HG03520 (cell line): ENCODE data around the gene BIRC5.
"Not testable (repeated sequence)": the region's sequence is repeated elsewhere in the genome, so short reads cannot be mapped to it uniquely, and the experiment has no call there.

ENCODE experiments used
- ATAC-seq: cut with Tn5 transposase; IDR thresholded peaks from one replicate; pipeline ENCODE4 v1.9.1; 2021; ENCODE audit warnings: mild to moderate bottlenecking, moderate library complexity; ENCODE audit not compliant: unreplicated experiment

The BIRC5 gene

DNA sequence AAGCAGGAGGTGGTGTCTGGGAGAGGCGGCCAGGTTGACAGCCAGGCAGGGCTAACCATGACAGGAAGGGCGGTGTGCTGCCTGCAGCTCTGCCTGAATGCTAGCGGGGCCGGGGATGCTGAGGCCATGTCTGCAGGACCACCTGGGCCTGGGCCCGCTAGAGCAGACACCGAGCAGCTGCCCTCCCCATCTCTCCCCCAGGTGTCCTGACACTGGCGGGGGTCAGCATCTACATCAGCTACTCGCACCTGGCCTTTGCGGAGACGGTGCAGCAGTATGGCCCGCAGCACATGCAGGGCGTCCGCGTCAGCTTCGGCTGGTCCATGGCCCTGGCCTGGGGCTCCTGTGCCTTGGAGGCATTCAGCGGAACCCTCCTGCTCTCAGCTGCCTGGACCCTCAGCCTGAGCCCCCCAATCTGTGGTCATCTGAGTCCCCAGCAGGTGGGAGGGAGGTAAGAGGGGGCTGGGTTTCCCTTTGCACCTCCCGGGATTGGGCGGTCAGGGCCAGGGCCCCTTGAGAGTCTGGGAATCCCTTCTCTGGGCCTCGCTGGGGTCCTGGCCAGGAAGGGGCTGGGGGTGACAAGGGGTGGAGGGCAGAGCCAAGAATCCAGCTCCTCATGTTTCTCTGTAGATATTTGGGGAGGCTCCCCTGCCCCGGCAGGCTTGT lies 24.9 kb downstream of the BIRC5 start:
- no peak for ATAC-seq

DNA sequence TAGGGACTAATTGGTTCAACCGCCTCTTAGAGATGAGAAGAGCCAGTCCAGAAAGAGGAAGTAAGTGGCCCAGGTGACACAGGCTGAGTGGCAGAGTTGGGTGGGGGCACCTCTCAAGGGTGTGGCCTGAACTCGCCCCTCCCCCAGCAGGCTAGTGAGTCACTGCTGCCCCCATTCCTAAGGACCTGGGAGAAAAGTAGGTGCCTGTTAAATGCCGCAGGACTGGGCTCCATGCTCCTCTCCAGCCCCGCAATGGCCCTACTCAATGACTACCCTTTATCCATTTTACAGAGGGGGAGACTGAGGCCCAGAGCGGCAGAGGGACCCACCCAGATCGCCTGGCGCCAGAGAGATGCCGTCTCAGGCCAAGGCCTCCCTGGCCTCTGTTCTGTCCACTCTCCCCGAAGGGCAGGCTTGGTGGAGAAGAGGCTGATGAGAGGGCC lies 25.5 kb downstream of the BIRC5 start:
- no peak for ATAC-seq

DNA sequence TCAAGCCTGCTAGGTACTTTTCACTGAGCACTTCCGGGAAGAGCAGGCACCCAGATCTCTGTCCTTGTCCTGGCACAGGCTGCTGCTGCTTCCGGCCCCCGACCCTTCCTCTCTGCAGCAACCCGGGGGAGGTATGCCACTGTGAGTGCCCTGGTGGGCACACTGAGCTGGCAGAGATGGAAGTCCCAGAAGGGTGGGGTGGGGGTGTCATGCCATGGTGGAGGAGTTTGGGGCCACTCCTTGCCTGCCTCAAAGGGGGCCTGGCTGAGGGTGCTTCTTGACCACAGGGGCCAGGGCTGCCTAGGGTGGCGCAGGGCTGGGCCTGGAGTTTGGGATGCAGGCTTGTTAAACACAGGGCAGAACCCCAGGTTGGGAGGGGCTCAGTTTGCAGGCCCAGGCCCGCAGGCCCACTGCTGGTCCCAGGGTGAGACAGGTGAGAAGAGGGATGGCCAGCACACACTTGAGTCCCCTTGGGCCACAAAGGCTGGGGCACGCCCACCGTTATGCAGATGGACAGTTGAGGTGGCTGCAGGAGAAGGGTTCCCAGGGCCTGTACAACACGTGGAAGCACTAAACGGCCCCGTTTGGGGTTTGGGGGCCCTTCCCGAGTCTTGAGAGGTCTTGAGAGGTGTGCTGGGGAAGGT lies 26.1 kb downstream of the BIRC5 start:
- no peak for ATAC-seq

DNA sequence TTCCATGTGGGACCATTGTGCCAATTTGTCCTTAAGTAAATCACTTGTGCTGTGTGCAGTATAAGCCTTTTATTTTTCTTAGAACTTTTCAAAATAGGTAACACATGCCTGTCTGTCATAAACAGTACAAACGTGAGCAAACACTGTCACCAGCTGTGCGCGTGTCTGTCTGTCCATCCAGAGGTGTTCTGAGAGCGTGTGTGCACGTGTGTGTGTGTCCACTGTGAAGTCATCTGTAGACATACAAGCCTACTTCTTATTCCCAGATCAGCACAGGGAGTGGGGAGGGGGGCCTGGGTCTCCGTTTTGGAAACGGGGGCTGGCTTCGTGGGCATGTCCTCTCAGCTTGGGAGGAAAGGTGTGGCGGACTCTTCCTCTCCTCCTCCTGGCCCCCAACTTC lies 26.8 kb downstream of the BIRC5 start:
- no peak for ATAC-seq

DNA sequence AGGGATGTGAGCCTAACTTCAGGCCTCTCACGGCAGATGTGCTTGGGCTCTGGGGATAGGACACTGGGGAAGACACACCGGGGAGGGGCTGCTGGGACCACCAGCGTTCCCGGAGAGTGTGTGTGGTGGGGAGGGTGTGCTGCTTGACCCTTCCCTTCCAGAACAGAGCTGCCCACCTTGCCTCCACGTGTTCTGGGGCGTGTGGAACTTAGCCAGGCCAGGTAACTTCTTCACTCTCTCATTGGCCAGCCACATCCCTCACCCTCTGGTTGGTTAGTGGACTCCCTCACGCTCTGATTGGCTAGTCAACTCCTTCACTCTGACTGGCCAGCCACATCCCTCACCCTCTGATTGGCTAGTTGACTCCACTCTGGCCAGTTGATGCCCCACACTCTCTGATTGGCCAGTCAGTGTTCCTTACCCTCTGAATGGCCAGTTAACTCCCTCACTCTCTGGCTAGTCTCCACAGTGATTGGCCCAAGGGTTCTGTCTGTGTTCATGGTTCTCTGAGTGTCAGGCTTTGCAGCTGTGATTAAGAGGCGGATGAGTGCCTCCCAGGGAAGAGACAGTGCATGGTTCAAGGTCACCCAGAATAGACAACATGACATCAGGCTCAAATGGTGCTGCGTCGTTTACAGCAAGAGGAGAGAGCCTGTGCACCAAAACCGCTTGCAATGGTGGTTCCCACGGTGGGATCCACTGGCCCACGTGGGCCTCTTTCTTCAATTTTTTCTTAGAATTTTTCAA lies 27.4 kb downstream of the BIRC5 start:
- no peak for ATAC-seq

DNA sequence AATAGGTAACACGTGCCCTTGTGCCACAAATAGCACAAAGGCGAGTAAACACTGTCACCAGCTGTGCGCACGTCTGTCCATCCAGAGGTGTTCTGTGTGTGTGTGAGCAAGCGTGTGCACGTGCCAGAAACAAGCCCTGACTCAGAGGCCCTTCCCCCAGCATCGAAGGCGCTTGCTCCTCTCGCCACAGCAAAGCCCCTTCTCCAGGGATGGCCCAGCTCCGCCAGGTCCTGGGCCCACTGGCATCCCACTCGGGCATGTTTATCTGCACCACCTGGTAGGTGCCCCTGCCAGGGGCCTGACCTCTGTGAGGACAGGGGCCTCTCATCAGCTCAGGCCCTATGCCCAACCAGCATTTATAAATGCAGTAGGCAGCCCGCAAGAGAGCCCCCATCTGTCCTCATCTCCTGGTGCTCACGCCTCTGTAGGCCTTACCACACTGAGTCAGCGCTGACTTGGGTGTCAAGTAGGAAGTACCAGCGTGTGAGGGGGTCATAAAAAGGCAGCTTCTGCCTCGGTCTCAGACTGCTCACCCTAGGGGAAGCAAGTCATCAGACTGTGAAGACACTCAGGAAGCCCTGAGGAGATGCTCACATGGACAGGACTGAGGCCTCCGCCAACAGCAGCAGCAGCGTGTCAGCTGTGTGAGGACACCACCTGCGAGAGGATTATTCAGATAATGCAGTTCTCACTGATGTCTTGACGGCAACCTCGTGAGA lies 28.1 kb downstream of the BIRC5 start:
- ATAC-seq: no peak

DNA sequence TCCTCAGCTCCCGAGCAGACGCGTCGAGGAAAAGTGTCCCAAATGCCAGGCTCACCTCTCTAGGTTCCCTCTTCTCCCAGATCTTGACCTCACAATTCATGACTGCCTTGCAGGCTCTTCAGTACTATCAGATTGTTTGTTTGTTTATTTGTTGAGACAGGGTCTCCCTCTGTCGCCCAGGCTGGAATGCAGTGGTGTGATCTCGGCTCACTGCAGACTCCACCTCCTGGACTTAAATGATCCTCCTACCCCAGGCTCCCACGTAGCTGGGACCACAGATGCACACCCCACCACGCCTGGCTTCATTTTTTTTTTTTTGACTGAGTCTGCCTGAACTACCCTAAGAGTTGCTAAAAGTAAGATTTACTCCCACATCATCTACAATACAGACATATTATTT lies 33.3 kb downstream of the BIRC5 start:
- ATAC-seq: no peak

DNA sequence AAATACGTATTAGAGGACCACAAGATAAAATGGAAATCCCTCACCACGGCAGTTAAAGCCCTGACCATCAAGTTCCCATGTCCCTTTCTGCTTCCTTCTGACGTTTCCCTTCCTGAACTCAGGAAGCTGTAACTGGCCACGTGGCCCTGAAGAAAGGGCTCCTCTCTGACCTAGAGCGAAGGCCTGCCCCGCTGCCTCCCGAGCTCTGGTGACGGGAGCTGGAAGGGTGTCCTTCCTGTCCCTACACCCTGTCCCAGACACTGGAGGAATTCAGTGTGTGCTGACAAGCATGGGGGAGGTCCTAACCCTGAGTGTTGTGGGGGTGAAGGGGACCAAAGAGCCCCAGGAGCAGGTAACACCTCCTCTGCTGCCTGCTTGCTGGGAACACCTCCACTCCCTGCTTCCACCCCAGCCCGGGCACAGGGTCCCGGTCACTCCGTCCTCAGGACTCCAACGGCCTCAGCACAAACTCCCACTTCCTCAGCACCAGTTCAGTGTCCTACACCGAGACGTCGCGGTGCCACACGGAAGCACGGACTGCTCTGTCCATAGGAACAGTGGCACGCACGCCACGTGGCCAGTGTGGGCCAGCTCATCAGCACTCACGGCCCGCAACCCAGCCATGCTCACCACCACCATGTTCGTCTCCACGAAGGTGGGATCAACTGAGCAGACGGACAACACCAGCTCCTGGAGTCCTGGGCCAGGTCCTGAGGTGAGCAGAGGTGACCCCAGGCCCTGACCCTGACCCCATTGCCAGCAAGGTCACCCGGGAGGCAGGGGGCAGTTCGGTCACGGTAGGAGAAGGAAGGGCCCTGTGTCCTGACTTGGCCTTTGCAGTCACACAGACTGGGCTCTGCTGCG lies 34.2 kb downstream of the BIRC5 start:
- ATAC-seq: no peak

DNA sequence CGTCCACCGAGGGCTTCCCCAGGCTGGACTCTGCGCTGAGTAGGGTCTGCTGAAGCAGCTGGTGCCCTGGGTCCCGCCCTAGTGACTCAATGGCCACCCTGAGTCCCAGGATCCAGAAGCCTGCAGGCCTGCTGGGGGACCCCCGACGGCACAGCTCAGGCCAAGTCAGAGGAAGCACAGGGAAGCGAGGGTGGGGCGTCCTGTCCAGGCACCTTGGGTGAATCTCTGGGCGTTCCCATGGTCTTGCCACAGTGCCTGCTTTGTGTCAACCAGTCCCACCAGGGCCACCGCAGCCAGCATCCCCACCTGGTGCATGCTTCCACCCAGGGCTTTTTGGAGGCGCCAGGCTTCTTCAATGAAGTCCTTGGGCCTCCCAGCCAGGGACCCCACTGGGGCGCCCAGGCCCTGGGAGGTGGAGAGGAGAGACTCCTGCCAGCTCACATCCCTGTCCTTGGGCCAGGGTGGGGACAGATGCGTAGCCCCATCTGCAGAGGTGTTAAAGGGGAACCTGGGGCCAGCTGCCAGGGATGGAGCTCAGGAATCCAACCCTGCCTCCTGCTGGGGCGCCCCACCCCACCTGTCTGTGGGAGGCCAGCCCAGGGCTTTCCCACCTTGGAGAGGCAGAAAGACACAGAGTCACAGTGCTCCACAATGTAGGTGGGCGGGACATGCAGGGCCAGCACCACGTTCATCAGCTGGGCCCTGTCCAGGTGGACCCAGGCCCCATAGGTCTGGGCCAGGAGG lies 35.2 kb downstream of the BIRC5 start:
- no peak for ATAC-seq

DNA sequence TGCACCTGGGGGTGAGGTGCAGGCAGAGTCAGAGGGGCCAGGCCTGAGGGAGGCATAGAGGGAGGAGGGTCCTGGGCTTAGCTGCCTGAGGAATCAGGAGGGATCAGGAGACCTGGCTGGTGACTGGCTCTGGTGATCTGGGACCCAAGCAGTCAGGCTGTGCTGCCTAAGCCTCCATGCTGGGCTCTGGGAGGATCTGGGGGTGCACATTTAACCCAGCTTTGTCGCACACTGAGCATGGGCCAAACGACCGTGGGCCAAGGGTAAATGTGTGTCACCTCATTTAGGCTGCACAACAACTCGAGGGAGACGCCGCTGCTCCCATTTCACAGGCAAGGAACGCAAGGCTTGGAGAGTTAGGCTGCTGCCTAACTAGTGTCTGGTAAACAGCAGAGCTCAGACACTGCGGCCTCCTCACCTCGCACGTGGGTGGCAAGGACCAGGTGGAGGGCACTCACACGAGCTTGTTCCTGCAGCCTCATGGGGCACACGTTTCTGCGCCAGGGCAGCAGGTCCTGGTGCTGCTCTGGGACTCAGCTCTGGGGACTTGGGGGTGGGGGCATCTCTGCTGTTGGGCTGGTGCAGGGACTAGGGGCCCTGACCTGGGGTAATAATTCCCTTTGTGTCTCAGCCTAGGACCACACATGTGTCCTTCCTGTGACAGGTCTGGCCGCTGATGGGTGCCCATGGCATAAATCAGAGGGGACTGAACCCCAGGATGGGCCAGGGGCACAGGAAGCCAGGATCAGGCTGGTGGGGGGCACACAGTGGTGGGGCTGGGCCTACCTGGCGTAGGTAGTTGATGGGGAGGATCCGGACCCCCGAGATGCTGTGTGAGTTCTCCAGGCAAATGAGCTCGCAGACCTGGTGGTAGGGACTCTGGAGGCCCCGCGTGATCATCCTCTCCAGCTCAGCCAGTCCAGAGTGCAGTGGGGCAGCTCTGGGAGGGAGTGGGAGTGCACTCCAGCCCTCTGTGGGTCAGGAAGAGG lies 36.1 kb downstream of the BIRC5 start:
- ATAC-seq: no peak

DNA sequence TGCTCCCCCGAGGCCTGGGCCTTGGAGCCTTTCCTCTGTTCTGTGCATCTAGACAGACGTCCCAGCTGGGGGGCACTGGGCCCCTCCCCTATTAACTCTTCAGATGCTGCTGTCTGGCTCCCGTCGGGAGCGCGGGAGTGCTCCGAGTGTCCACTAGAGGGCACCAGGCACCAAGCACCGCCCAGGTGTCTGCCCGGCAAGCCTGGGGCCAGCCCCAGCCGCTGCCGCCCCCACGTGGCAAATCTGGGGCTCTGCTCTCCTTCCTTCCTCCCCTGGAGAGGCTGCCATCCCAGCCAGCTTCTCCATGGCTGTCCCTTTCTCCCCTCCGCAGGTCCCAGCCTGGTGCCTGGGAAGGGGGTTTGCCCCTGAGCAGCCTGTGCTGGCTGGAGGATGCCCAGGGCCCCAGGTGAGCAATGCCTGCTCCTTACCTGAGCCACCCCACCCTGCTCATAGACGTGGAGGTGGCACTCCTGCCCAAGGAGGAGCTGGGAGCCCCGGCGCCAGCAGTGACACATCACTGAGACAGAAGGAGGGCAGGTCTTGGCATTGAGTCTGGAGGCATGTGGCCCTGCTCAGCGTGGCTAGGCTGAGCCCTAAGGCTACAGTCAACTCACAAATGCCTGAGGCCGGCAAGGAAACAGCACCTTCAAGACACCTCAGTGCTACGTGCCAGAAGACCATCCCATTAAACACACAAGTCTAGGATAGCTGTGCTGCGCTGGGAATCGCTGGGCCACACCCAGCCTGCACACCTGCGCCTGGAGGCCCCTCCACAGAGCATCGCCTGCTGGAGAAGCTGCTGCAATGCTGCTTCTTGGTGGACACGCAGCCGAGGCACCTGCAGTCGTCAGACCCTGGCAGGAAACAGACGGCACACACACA lies 37.1 kb downstream of the BIRC5 start:
- ATAC-seq: no peak

DNA sequence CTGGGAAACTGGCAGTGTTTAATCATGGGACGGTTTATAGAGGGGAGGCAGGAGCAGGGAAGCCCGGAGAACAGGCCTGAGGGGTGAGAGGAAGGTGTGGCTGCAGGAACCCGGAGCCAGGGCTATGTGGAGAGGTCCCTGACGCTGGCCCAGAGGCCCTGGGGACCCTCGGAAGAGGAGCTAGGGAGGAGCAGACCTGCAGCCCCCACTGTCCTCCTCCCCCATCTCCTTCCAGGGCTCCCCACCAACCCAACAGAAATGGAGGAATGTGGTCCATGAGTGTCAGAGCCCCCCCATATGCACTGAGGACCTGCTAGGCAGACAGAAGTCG lies 37.7 kb downstream of the BIRC5 start:
- no peak for ATAC-seq

DNA sequence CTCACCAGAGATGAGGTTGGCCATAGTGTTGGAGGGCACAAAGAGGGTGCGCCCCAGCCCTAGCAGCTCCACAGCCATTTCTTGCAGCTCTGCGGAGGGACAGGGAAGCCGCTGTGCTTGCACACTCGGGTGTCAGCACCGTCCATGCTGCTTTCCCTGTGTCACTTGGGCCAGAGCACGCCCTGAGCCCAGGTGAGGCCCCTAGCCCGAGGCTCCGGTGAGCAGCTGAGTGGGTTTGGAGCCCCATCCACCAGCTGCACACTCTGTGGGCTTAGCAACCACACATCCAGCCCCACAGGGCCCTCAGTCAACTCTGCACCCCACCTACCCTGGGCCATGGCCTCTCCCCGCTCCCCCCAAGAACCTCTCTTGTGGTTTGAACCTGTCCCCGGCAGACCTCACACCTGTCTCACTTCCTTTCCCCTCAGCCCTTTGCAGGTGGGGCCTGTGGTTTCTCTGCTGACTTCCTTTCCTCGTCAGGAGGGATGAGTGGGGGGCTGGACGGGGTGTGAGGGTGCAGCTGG lies 38.1 kb downstream of the BIRC5 start:
- no peak for ATAC-seq

DNA sequence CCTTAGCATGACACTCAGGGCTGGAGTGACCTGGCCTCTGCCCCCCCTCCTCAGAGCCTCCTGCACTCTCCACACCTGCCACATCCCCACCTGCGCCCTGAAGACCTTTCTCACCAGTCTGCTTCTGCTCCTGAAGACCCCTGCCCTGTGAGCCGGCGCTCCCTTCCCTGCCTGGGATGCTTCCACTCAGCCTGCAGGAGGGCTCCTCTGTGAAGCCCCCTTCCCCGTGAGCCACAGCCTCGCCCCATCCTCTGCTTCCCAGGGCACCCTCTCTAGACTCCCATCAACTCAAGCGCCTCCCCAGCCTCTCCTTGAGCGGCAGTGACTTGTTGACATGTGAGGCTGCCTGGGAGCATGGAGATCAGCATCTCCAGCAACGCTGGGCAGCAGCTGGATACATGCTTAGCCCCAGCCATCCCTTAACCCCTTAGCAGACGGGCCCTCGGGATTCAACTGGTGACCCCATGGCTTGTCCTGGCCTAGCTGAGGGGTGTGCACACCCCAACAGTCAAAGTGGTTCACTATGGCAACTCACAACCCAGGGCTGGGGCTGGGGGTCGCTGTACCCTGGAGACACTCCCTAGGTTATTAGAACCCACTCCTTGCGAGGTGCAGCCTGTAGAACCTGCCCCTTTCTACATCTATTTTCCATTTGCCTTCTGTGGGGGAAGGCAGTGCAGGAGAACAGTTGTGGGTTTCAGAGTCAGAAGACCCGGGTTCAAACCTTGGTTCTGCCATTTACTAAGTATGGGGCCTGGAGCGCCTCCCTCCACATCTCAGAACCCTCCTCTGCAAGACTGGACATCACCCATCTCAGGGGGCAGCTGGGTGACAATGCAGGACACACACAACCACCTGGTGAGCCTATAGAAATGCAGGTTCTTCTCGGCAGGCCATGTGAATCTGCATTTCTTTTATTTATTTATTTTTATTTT lies 38.9 kb downstream of the BIRC5 start:
- no peak for ATAC-seq

DNA sequence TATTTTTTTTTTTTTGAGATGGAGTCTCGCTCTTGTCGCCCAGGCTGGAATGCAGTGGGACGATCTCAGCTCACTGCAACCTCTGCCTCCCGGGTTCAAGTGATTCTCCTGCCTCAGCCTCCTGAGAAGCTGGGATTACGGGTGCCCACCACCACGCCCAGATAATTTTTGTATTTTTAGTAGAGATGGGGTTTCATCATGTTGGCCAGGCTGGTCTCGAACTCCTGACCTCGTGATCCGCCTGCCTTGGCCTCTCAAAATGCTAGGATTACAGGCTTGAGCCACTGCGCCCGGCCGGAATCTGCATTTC lies 39.5 kb downstream of the BIRC5 start:
- not testable (repeated sequence) for ATAC-seq

DNA sequence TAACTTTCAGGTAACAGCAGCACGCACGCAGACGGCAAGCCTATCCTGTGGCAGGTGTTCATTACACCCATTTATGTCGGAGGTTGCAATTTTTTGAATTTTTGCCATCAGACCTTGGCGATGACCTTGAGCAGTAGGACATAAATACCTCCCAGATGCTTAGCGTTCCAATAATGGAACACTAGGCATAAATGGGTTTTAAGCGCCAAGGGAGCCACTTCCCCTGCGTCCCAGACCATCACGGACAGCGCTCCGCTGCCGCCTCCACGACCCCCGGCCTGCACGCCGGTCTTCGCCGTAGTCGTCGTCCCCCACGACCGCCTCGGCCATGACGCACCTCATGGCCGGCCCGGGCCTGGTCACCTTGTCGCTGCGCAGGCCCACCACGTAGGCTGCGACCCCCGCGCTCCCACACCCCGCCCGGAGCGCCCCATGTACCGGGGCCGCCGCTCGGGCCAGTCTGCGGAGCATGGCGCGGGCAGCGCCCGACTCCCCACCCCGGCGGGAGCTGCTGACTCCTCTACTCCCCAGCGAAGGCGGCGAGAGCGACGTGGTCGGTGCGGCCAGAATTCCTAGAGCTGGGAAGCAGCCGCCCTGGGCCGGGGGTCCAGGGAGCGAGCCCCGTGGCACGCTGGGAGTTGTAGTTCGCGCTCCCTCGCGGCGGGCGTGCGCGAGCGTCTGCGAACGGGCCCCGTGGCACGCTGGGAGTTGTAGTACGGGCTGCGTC lies 40.1 kb downstream of the BIRC5 start:
- peak; percentile 35 for ATAC-seq
